Glutamatergic neuron (in vitro differentiated cells): ENCODE measurements around the gene YOD1. TPM values are rescaled to one million over a fixed set of nuclear protein-coding genes. Genes with fewer than 3 reads are reported as not detected.

Source experiments
- DNase-seq: peaks from one replicate; pipeline ENCODE4 v3.0.0; 2022
- H3K27ac Mint-ChIP-seq: one replicate; pipeline ENCODE4 v1.8.0; 2020; ENCODE audit warnings: mild to moderate bottlenecking, mixed read lengths, inconsistent platforms; ENCODE audit not compliant: unreplicated experiment
- H3K27me3 Mint-ChIP-seq: one replicate; pipeline ENCODE4 v1.8.0; 2020; ENCODE audit warnings: mild to moderate bottlenecking, moderate library complexity, mixed read lengths, inconsistent platforms; ENCODE audit not compliant: unreplicated experiment
- H3K36me3 Mint-ChIP-seq: one replicate; pipeline ENCODE4 v1.8.0; 2020; ENCODE audit warnings: mild to moderate bottlenecking, mixed read lengths, inconsistent platforms; ENCODE audit not compliant: unreplicated experiment
- H3K4me1 Mint-ChIP-seq: one replicate; pipeline ENCODE4 v1.8.0; 2020; ENCODE audit warnings: mild to moderate bottlenecking, low read depth, mixed read lengths, inconsistent platforms; ENCODE audit not compliant: unreplicated experiment
- H3K4me3 Mint-ChIP-seq: one replicate; pipeline ENCODE4 v1.8.0; 2020; ENCODE audit warnings: mild to moderate bottlenecking, mixed read lengths, inconsistent platforms; ENCODE audit not compliant: unreplicated experiment
- H3K9me3 Mint-ChIP-seq: one replicate; pipeline ENCODE4 v1.8.0; 2020; ENCODE audit warnings: mild to moderate bottlenecking, moderate library complexity, mixed read lengths, inconsistent platforms; ENCODE audit not compliant: unreplicated experiment
- total RNA-seq: library from RNA; stranded (reverse); fragmentation: NEBNext Ultra II Directional; extraction: Animal tissue kit (Norgen Biotek cat#: 25700); gene quantifications from one replicate; pipeline ENCODE4 v1.2.1, GENCODE V29; 2021; ENCODE audit not compliant: unreplicated experiment
- TF ChIP-seq, protein P1 (sequence below): fragments of 200-600 bp; sonication (generic); IDR thresholded peaks from one replicate; pipeline ENCODE4 v1.5.0; 2021; ENCODE audit not compliant: partially characterized antibody, unreplicated experiment

The YOD1 gene
- total RNA-seq, 1 donor from 2014 or later = 7.9 TPM

DNA sequence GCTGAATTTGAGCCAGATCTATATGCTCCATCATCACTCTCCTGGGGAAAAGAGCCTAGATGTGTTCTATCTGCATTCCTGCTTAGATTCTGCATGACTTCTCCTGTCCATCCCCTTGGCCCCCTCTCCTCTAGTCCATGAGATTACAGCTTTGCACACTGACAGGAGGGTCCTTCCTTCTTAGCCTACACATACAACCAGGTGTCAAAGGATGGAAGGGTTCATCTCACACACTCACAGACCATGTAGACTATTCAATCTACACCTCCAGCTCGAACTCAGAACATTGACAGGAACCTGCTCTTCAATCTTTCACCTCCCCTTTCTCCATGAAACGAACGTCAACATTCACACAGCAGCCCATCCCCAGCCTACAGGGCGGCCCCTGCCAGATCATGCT lies 32.3 kb downstream of the YOD1 start:
- H3K4me1 Mint-ChIP-seq = no peaks in the 10 kb centered on the region
- H3K27ac Mint-ChIP-seq = no peak overlapping the region
- DNase-seq = no peak
- H3K27me3 Mint-ChIP-seq = peaks cover 7% of the 10 kb centered on the region
- TF ChIP-seq, protein P1, sequence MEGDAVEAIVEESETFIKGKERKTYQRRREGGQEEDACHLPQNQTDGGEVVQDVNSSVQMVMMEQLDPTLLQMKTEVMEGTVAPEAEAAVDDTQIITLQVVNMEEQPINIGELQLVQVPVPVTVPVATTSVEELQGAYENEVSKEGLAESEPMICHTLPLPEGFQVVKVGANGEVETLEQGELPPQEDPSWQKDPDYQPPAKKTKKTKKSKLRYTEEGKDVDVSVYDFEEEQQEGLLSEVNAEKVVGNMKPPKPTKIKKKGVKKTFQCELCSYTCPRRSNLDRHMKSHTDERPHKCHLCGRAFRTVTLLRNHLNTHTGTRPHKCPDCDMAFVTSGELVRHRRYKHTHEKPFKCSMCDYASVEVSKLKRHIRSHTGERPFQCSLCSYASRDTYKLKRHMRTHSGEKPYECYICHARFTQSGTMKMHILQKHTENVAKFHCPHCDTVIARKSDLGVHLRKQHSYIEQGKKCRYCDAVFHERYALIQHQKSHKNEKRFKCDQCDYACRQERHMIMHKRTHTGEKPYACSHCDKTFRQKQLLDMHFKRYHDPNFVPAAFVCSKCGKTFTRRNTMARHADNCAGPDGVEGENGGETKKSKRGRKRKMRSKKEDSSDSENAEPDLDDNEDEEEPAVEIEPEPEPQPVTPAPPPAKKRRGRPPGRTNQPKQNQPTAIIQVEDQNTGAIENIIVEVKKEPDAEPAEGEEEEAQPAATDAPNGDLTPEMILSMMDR = no peak
- no peaks in the 10 kb centered on the region for H3K36me3 Mint-ChIP-seq
- H3K4me3 Mint-ChIP-seq = no peak overlapping the region
- peaks cover 2% of the 10 kb centered on the region for H3K9me3 Mint-ChIP-seq

- H3K27me3 Mint-ChIP-seq = peaks cover 10% of the 10 kb centered on the region
- no peak overlapping the region for H3K27ac Mint-ChIP-seq
These were observed 33.1 kb downstream of the YOD1 start for GRCh38 chr1:207017615-207018559.

DNA sequence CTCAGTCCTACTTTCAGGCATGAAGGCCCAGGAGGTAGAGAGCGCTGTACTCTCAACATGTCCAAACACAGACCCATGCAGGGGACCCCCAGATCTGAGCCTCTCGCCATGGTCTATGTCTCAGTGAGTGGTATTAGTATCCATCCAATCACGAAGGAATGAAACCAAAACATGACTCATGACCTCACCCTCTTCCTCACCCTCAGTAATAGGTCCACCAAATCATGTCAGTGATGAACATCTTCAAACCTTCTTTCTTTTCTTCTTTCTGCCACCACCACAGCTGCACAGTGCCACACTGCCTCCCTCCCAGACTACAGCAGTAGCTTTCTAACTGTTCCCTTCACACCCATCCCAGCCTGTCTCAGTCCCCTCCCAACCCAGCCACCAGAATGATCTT lies 35.2 kb downstream of the YOD1 start:
- TF ChIP-seq, protein P1 = no peak
- Mint-ChIP-seq H3K4me1 (no peaks in the 10 kb centered on the region), H3K4me3 (no peak overlapping the region), H3K27ac (no peak overlapping the region), H3K27me3 (peaks cover 8% of the 10 kb centered on the region), H3K9me3 (no peaks in the 10 kb centered on the region), H3K36me3 (no peaks in the 10 kb centered on the region)
- no peak for DNase-seq

More at GRCh38 chr1:207017615-207018559, 33.1 kb downstream of the YOD1 start:
- no peak overlapping the region for H3K4me3 Mint-ChIP-seq
- TF ChIP-seq, protein P1 = no peak
- H3K4me1 Mint-ChIP-seq = no peaks in the 10 kb centered on the region
- DNase-seq = no peak
- peaks cover 2% of the 10 kb centered on the region for H3K9me3 Mint-ChIP-seq
- no peaks in the 10 kb centered on the region for H3K36me3 Mint-ChIP-seq

DNA sequence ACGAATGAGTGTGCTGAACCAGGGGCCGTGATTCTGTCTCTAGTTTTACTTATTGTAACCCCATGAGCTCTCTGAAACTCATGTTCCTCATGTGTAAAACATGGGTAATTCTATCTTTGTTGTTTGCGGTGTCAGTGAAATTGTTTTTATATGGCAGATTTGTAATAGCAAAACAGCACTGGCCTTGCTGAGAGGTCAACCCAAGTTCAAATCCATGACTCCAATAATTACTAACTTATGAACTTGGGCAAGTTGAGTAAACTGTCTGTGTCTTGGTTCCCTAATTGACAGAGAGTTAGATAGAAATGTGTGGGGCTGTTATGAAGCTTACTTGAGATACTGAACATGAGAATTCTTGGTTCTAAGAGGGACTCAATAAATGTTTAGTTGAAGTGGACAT lies 36.3 kb downstream of the YOD1 start:
- Mint-ChIP-seq H3K36me3 (no peaks in the 10 kb centered on the region), H3K27ac (no peak overlapping the region), H3K9me3 (no peaks in the 10 kb centered on the region), H3K4me1 (no peaks in the 10 kb centered on the region), H3K4me3 (no peak overlapping the region), H3K27me3 (peaks cover 8% of the 10 kb centered on the region)
- DNase-seq = no peak
- TF ChIP-seq, protein P1 = no peak
